ENCODE results near the gene NUMB.

NUMB gene

GRCh38 chr14:73262427-73263183 lies 195.7 kb downstream of the NUMB start:
- TF ChIP-seq, protein P1, sequence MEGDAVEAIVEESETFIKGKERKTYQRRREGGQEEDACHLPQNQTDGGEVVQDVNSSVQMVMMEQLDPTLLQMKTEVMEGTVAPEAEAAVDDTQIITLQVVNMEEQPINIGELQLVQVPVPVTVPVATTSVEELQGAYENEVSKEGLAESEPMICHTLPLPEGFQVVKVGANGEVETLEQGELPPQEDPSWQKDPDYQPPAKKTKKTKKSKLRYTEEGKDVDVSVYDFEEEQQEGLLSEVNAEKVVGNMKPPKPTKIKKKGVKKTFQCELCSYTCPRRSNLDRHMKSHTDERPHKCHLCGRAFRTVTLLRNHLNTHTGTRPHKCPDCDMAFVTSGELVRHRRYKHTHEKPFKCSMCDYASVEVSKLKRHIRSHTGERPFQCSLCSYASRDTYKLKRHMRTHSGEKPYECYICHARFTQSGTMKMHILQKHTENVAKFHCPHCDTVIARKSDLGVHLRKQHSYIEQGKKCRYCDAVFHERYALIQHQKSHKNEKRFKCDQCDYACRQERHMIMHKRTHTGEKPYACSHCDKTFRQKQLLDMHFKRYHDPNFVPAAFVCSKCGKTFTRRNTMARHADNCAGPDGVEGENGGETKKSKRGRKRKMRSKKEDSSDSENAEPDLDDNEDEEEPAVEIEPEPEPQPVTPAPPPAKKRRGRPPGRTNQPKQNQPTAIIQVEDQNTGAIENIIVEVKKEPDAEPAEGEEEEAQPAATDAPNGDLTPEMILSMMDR (conservative IDR thresholded peaks at IDR 0.05) = no peak
- no peak overlapping the region for H3K27ac ChIP-seq

- no peak overlapping the region for H3K27ac ChIP-seq
- TF ChIP-seq, protein P1 (conservative IDR thresholded peaks at IDR 0.05) = no peak
Observed at GRCh38 chr14:73261520-73262426, 196.6 kb downstream of the NUMB start.

DNA sequence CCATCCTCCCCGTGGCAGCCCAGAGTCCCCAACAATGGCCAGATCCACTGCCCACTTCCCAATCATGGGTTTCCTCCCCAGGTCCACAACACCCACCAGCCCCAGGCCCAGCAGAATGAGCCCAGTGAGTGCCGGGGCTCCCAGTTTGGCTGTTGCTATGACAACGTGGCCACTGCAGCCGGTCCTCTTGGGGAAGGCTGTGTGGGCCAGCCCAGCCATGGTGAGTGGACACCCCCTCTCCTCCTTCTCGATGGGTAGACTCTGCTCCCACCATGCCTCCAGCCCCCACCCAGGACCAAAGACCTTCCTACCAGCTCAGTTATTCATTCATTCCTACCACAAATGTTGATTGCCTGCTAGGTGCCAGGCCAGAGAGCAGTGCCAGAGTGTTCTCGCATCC lies 197.3 kb downstream of the NUMB start:
- TF ChIP-seq, protein P1 (conservative IDR thresholded peaks at IDR 0.05) = no peak
- H3K27ac ChIP-seq = no peak overlapping the region

- no peak overlapping the region for H3K27ac ChIP-seq
- TF ChIP-seq, protein P1 (conservative IDR thresholded peaks at IDR 0.05) = no peak
Observed at GRCh38 chr14:73260574-73260973, 197.8 kb downstream of the NUMB start.

- H3K27ac ChIP-seq = no peak overlapping the region
- TF ChIP-seq, protein P1 (conservative IDR thresholded peaks at IDR 0.05) = no peak
Observed at GRCh38 chr14:73259837-73260236, 198.5 kb downstream of the NUMB start.

GRCh38 chr14:73258845-73259611 lies 199.3 kb downstream of the NUMB start:
- no peak overlapping the region for H3K27ac ChIP-seq
- TF ChIP-seq, protein P1 (conservative IDR thresholded peaks at IDR 0.05) = no peak

DNA sequence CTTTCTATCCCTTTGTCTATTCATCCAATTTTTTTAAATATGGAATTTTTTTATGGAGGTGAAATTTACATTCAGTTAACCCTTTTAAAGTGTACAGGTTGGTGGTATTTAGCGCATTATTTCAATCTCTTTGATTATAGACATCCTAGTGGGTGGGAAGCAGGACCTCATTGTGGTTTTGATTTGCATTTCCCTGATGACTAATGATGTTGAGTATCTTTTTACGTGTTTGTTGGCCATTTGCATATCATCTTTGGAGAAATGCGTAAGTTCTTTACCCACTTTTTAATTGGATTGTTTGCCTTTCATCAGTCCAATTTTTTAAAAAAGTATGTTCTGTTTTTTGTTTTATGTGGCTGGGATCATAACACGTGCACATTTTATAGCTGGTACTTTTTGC lies 200.3 kb downstream of the NUMB start:
- TF ChIP-seq, protein P1 (conservative IDR thresholded peaks at IDR 0.05) = no peak
- H3K27ac ChIP-seq = no peak overlapping the region
